HEK293T (cell line): ENCODE data around the gene ERMP1.

ENCODE experiments used
- ARNT ChIP-seq: fragments of 450-650 bp; IDR thresholded peaks from 2 replicates; pipeline ENCODE4 v1.6.1; 2017; ENCODE audit warnings: mild to moderate bottlenecking
- BHLHE40 ChIP-seq: fragments of 450-650 bp; IDR thresholded peaks from 2 replicates; pipeline ENCODE4 v1.6.1; 2016; ENCODE audit warnings: mild to moderate bottlenecking, moderate library complexity, borderline replicate concordance
- CTBP1 ChIP-seq: fragments of 450-650 bp; IDR thresholded peaks from 2 replicates; pipeline ENCODE4 v1.6.1; 2016; ENCODE audit warnings: borderline replicate concordance
- FOXA1 ChIP-seq: fragments of 450-650 bp; IDR thresholded peaks from 2 replicates; pipeline ENCODE4 v1.6.1; 2016; ENCODE audit warnings: mild to moderate bottlenecking
- FOXK2 ChIP-seq: fragments of 450-650 bp; IDR thresholded peaks from 2 replicates; pipeline ENCODE4 v1.6.1; 2016; ENCODE audit warnings: mild to moderate bottlenecking
- FOXM1 ChIP-seq: fragments of 450-650 bp; IDR thresholded peaks from 2 replicates; pipeline ENCODE4 v1.6.1; 2017; ENCODE audit warnings: mild to moderate bottlenecking, borderline replicate concordance
- L3MBTL2 ChIP-seq: fragments of 450-650 bp; conservative IDR thresholded peaks from 2 replicates; pipeline ENCODE4 v1.6.1; 2016; ENCODE audit warnings: mild to moderate bottlenecking
- NFRKB ChIP-seq: fragments of 450-650 bp; IDR thresholded peaks from 2 replicates; pipeline ENCODE4 v1.6.1; 2016; ENCODE audit warnings: mild to moderate bottlenecking, moderate library complexity
- SP1 ChIP-seq: fragments of 450-650 bp; IDR thresholded peaks from 2 replicates; pipeline ENCODE4 v1.6.1; 2017
- SUZ12 ChIP-seq: fragments of 450-650 bp; IDR thresholded peaks from 2 replicates; pipeline ENCODE4 v1.6.1; 2016; ENCODE audit warnings: mild to moderate bottlenecking
- ZNF384 ChIP-seq: fragments of 450-650 bp; IDR thresholded peaks from 2 replicates; pipeline ENCODE4 v1.6.1; 2016
- TF ChIP-seq, protein P1 (sequence below): fragments of 450-650 bp; IDR thresholded peaks from 2 replicates; pipeline ENCODE4 v1.6.1; 2016

DNA sequence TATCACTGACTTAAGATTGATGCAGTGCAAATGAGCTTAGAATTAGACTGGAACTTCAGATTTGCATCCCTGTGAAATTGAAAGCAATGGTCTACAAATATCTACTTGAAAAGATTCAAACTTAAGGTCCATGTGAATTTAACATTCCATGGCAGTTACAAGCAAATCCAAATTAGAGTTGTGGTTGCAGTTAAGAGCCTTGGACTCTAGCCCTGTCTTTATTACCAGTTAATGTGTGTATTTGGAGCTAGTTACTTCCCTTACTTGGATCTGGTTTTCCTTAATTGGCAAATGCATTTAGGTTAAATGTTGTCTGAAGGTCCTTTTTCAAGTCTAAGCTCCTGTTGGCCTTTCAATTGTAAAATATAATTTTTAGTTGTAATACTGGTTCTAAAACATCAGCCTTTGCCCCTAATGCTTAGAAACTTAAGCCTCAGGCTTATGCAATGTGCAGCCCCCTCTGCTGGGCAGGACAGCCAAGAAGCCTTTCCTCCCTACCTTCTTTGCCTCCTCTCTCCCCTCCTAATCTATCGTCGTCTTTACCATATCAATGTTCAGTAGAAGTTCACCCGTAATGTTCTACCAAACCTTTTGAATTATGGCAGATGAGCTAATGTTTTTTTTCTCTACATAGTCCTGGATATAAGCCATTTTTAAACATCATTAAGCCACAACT is 59.5 kb downstream of the ERMP1 start:
- TF ChIP-seq ARNT (no peak), SP1 (no peak), FOXK2 (no peak), FOXA1 (no peak), NFRKB (no peak), FOXM1 (no peak), SUZ12 (no peak), L3MBTL2 (no peak), ZNF384 (no peak), BHLHE40 (no peak), CTBP1 (no peak)
- TF ChIP-seq, protein P1, sequence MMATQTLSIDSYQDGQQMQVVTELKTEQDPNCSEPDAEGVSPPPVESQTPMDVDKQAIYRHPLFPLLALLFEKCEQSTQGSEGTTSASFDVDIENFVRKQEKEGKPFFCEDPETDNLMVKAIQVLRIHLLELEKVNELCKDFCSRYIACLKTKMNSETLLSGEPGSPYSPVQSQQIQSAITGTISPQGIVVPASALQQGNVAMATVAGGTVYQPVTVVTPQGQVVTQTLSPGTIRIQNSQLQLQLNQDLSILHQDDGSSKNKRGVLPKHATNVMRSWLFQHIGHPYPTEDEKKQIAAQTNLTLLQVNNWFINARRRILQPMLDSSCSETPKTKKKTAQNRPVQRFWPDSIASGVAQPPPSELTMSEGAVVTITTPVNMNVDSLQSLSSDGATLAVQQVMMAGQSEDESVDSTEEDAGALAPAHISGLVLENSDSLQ = no peak
